OCI-LY1 (cell line): Measurements from ENCODE around the gene PATE1.

Experiments used
- EZH2 ChIP-seq: fragments of 200-600 bp; sonication (generic), shearing (Covaris generic); IDR thresholded peaks from 2 replicates; pipeline ENCODE4 v1.8.0; 2017; ENCODE audit warnings: borderline replicate concordance, mixed run types, mild to moderate bottlenecking, antibody characterized with exemption, low read length, moderate library complexity, mixed read lengths
- TF ChIP-seq, protein P1 (sequence below): fragments of 200-600 bp; sonication (generic), shearing (Covaris generic); IDR thresholded peaks from 2 replicates; pipeline ENCODE4 v1.5.1; 2017; ENCODE audit warnings: mild to moderate bottlenecking, antibody characterized with exemption, low read length, moderate library complexity, mixed read lengths

DNA sequence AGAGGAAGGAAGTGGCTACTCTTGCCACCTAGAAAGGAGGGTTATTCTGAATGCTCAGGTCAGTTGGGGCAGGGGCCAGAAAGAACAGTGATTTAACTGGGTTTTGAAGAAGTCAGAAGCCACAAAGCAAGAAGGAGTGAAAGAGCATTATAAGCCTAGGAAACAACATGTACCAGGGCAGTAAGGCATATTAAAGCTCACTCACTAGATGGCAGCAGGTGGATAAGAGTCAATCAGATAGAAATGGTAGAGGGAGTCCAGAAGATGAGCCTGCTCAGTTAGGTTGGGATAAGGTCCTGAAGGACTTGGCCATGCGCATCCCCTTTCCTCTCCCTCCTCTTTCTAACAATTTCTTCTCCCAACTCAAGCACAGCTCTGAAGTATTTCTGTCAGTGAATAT is 22.0 kb upstream of the PATE1 start:
- TF ChIP-seq EZH2, result no peak
- TF ChIP-seq, protein P1, sequence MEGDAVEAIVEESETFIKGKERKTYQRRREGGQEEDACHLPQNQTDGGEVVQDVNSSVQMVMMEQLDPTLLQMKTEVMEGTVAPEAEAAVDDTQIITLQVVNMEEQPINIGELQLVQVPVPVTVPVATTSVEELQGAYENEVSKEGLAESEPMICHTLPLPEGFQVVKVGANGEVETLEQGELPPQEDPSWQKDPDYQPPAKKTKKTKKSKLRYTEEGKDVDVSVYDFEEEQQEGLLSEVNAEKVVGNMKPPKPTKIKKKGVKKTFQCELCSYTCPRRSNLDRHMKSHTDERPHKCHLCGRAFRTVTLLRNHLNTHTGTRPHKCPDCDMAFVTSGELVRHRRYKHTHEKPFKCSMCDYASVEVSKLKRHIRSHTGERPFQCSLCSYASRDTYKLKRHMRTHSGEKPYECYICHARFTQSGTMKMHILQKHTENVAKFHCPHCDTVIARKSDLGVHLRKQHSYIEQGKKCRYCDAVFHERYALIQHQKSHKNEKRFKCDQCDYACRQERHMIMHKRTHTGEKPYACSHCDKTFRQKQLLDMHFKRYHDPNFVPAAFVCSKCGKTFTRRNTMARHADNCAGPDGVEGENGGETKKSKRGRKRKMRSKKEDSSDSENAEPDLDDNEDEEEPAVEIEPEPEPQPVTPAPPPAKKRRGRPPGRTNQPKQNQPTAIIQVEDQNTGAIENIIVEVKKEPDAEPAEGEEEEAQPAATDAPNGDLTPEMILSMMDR, result peak; percentile 31; the same call in 1 of the 2 replicates
